Loucy (cell line): ENCODE measurements around the gene ARL6IP4.
A peak's percentile ranks its signal among the peaks of the same experiment; 100 is the strongest.

Experiments used
- H2AFZ ChIP-seq: fragments of 200-600 bp; sonication (generic); 2 replicates; pipeline ENCODE4 v1.6.0; 2016; ENCODE audit warnings: antibody characterized with exemption, mild to moderate bottlenecking, low read length, moderate library complexity
- H3F3A ChIP-seq: fragments of 200-600 bp; 2 replicates; pipeline ENCODE4 v1.6.0; 2016; ENCODE audit warnings: antibody characterized with exemption, low read depth, mild to moderate bottlenecking
- H3K27me3 ChIP-seq: fragments of 200-600 bp; sonication (generic); 2 replicates; pipeline ENCODE4 v1.6.1; 2014; ENCODE audit warnings: low read length, mild to moderate bottlenecking; ENCODE audit not compliant: insufficient read depth, poor library complexity, severe bottlenecking
- H3K36me3 ChIP-seq: fragments of 200-600 bp; sonication (generic); 2 replicates; pipeline ENCODE4 v1.6.1; 2016; ENCODE audit warnings: low read length; ENCODE audit not compliant: insufficient read depth
- H3K4me1 ChIP-seq: fragments of 200-600 bp; sonication (generic); 2 replicates; pipeline ENCODE4 v1.5.1; 2014; ENCODE audit warnings: low read length, mild to moderate bottlenecking; ENCODE audit not compliant: insufficient read depth, poor library complexity, severe bottlenecking
- H3K4me2 ChIP-seq: fragments of 200-600 bp; sonication (generic); 2 replicates; pipeline ENCODE4 v1.6.0; 2014; ENCODE audit warnings: antibody characterized with exemption, low read length, low read depth, mild to moderate bottlenecking; ENCODE audit not compliant: poor library complexity, severe bottlenecking
- H3K4me3 ChIP-seq: fragments of 200-600 bp; sonication (generic); 2 replicates; pipeline ENCODE4 v1.5.1; 2014; ENCODE audit warnings: low read length, mild to moderate bottlenecking, mixed read lengths; ENCODE audit not compliant: poor library complexity, severe bottlenecking
- H3K79me2 ChIP-seq: fragments of 200-600 bp; sonication (generic); 2 replicates; pipeline ENCODE4 v1.6.1; 2014; ENCODE audit warnings: low read length; ENCODE audit not compliant: insufficient read depth
- H3K9ac ChIP-seq: fragments of 200-600 bp; sonication (generic); 2 replicates; pipeline ENCODE4 v1.6.0; 2014; ENCODE audit warnings: mild to moderate bottlenecking, low read depth, low read length, moderate library complexity; ENCODE audit not compliant: poor library complexity, severe bottlenecking
- H3K9me2 ChIP-seq: fragments of 200-600 bp; sonication (generic); replicated peaks from 2 replicates; pipeline ENCODE4 v1.6.1; 2016; ENCODE audit warnings: low read depth, low read length, mixed read lengths
- H3K9me3 ChIP-seq: fragments of 200-600 bp; sonication (generic); 2 replicates; pipeline ENCODE4 v1.6.1; 2014; ENCODE audit warnings: mild to moderate bottlenecking, antibody characterized with exemption, low read length, low read depth; ENCODE audit not compliant: insufficient read depth
- H4K20me1 ChIP-seq: fragments of 200-600 bp; sonication (generic); 2 replicates; pipeline ENCODE4 v1.6.0; 2014; ENCODE audit warnings: antibody characterized with exemption, low read length, mild to moderate bottlenecking; ENCODE audit not compliant: insufficient read depth, poor library complexity, severe bottlenecking
- EZH2phosphoT487 ChIP-seq: fragments of 200-600 bp; IDR thresholded peaks from 2 replicates; pipeline ENCODE4 v1.6.1; 2018; ENCODE audit warnings: antibody characterized with exemption, mild to moderate bottlenecking, moderate library complexity, borderline replicate concordance
- TF ChIP-seq, protein P1 (sequence below): fragments of 200-600 bp; sonication (generic); conservative IDR thresholded peaks from 2 replicates; pipeline ENCODE4 v1.5.1; 2014; ENCODE audit warnings: mild to moderate bottlenecking, antibody characterized with exemption, low read length

The ARL6IP4 gene

DNA sequence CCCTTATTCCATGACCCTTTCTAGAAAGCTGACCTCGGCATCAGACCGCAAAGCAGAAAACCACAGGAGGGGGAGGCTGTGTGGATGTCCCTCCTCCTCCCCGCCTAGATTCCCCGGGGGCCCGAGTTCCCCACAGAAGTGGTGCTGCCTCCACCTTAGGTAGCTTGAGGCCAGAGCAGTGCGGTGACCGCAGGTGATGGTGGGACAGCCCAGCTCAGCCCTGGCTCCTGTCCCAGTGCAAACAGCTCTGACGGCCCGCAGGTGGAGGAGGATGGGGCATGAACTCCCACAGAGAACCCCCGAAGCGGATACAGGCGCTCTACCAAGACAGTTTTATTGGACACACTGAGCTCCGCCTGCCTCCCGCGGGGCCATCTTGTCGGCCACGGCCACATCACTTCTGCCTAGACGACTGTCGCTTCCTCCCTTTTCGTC lies 19.5 kb downstream of the ARL6IP4 start:
- H3K4me1 ChIP-seq, result peaks cover 7% of the 10 kb centered on the region
- H3K9me2 ChIP-seq, result no peaks in the 10 kb centered on the region
- H3K27me3 ChIP-seq, result no peaks in the 10 kb centered on the region
- no peaks in the 10 kb centered on the region for H3K36me3 ChIP-seq
- no peak overlapping the region for H3K4me3 ChIP-seq
- no peaks in the 10 kb centered on the region for H3F3A ChIP-seq
- no peak overlapping the region for H3K9ac ChIP-seq
- H2AFZ ChIP-seq, result no peak overlapping the region
- no peaks in the 10 kb centered on the region for H3K9me3 ChIP-seq
- TF ChIP-seq EZH2phosphoT487, result no peak
- TF ChIP-seq, protein P1, sequence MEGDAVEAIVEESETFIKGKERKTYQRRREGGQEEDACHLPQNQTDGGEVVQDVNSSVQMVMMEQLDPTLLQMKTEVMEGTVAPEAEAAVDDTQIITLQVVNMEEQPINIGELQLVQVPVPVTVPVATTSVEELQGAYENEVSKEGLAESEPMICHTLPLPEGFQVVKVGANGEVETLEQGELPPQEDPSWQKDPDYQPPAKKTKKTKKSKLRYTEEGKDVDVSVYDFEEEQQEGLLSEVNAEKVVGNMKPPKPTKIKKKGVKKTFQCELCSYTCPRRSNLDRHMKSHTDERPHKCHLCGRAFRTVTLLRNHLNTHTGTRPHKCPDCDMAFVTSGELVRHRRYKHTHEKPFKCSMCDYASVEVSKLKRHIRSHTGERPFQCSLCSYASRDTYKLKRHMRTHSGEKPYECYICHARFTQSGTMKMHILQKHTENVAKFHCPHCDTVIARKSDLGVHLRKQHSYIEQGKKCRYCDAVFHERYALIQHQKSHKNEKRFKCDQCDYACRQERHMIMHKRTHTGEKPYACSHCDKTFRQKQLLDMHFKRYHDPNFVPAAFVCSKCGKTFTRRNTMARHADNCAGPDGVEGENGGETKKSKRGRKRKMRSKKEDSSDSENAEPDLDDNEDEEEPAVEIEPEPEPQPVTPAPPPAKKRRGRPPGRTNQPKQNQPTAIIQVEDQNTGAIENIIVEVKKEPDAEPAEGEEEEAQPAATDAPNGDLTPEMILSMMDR, result no peak
- no peaks in the 10 kb centered on the region for H4K20me1 ChIP-seq
- no peaks in the 10 kb centered on the region for H3K79me2 ChIP-seq
- peak overlapping the region; percentile 27 for H3K4me2 ChIP-seq

DNA sequence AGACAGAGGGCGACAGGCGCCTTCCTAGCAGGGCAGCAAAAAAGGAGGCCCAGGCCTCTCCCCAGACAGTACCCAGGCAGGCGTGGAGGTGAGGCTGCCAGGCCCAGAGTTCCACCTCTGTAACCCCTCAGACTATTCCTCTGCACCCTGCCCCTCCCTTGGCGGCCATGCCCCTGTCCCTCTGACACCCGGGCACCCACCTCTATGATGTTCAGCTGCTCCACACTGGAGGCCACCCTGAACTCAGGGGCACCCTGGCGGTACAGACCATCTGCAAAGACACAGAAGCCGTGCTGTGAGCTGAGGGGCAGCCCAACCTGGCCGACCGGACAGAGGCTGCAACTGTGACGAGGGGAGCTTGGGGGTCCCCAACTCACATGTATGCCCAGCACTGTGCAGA lies 20.1 kb downstream of the ARL6IP4 start:
- peaks cover 7% of the 10 kb centered on the region for H3K4me1 ChIP-seq

DNA sequence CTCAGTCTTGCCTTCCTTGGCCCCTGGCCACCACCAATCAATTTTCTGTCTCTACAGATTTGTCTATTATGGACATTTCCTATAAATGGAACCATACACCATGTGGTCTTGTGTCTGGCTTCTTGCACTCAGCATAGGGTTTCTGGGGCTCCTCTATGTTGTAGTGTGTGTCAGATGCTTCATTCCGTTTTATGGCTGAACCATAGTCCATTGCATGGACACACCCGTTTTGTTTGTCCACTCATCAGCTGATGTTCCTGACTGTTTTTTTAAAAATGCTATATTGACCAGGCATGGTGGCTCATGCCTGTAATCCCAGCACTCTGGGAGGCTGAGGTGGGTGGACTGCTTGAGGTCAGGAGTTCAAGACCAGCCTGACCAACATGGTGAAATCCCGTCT lies 21.0 kb downstream of the ARL6IP4 start:
- no peaks in the 10 kb centered on the region for H4K20me1 ChIP-seq
- H3K79me2 ChIP-seq, result no peaks in the 10 kb centered on the region
- H3K27me3 ChIP-seq, result no peaks in the 10 kb centered on the region
- H3K36me3 ChIP-seq, result no peaks in the 10 kb centered on the region
- no peak overlapping the region for H3K4me3 ChIP-seq
- TF ChIP-seq, protein P1, result no peak
- H3K9me3 ChIP-seq, result no peaks in the 10 kb centered on the region
- peaks cover 7% of the 10 kb centered on the region for H3K4me1 ChIP-seq
- no peak overlapping the region for H2AFZ ChIP-seq
- H3F3A ChIP-seq, result no peaks in the 10 kb centered on the region
- no peaks in the 10 kb centered on the region for H3K9me2 ChIP-seq
- no peak overlapping the region for H3K9ac ChIP-seq
- H3K4me2 ChIP-seq, result no peak overlapping the region

More for the DNA sequence above, 20.1 kb downstream of the ARL6IP4 start:
- Histone ChIP-seq H3K9me2 (no peaks in the 10 kb centered on the region), H3K36me3 (no peaks in the 10 kb centered on the region), H2AFZ (no peak overlapping the region), H3K9ac (no peak overlapping the region), H3K4me2 (peak overlapping the region; percentile 27), H3F3A (no peaks in the 10 kb centered on the region), H3K9me3 (no peaks in the 10 kb centered on the region), H3K4me3 (no peak overlapping the region), H3K27me3 (no peaks in the 10 kb centered on the region), H4K20me1 (no peaks in the 10 kb centered on the region), H3K79me2 (no peaks in the 10 kb centered on the region)
- no peak for TF ChIP-seq EZH2phosphoT487
- TF ChIP-seq, protein P1, result no peak
